HL-60 (cell line): ENCODE results near the gene PACRG.

Experiments
- CTCF ChIP-seq: IDR thresholded peaks from one replicate; pipeline ENCODE4 v1.5.1; 2011; ENCODE audit warnings: low read length, control low read depth, inconsistent platforms; ENCODE audit not compliant: insufficient read depth
- GABPA ChIP-seq: IDR thresholded peaks from 2 replicates; pipeline ENCODE4 v1.6.1; 2012; ENCODE audit warnings: low read depth
- POLR2AphosphoS5 ChIP-seq: IDR thresholded peaks from 2 replicates; pipeline ENCODE4 v1.6.1; 2012; ENCODE audit warnings: low read depth

- no peak for TF ChIP-seq CTCF
- no peak for TF ChIP-seq POLR2AphosphoS5
- no peak for TF ChIP-seq GABPA
Observed at GRCh38 chr6:162722633-162723032, 5.1 kb upstream of the PACRG start.
